Activated T-cell treated with anti-CD3 and anti-CD28 coated beads for 48 hours (primary cell): ENCODE measurements around the gene THADA.

Experiments
- DNase-seq: peaks from one replicate; pipeline ENCODE4 v3.0.0-alpha.2; 2020; ENCODE audit warnings: low read depth

Gene THADA

GRCh38 chr2:43323857-43324256 lies 272.0 kb downstream of the THADA start:
- no peak for DNase-seq

GRCh38 chr2:43321446-43321845 lies 274.4 kb downstream of the THADA start:
- DNase-seq = no peak

- DNase-seq = no peak
These were observed 276.3 kb downstream of the THADA start for GRCh38 chr2:43319541-43319940.

GRCh38 chr2:43318791-43319190 lies 277.0 kb downstream of the THADA start:
- no peak for DNase-seq

GRCh38 chr2:43317680-43318079 lies 278.2 kb downstream of the THADA start:
- no peak for DNase-seq

- no peak for DNase-seq
These were observed 278.6 kb downstream of the THADA start for GRCh38 chr2:43317194-43317593.

- DNase-seq = no peak
These were observed 280.4 kb downstream of the THADA start for GRCh38 chr2:43315482-43315881.

GRCh38 chr2:43314299-43314927 lies 281.4 kb downstream of the THADA start:
- DNase-seq = no peak

GRCh38 chr2:43313642-43314017 lies 282.2 kb downstream of the THADA start:
- DNase-seq = no peak

GRCh38 chr2:43312755-43313641 lies 282.8 kb downstream of the THADA start:
- DNase-seq = no peak

- DNase-seq = no peak
These were observed 284.6 kb downstream of the THADA start for GRCh38 chr2:43311276-43311675.

GRCh38 chr2:43309935-43310334 lies 285.9 kb downstream of the THADA start:
- DNase-seq = no peak

GRCh38 chr2:43307973-43308372 lies 287.9 kb downstream of the THADA start:
- no peak for DNase-seq

GRCh38 chr2:43307046-43307445 lies 288.8 kb downstream of the THADA start:
- no peak for DNase-seq

- DNase-seq = no peak
These were observed 289.6 kb downstream of the THADA start for GRCh38 chr2:43306197-43306596.

GRCh38 chr2:43305517-43305916 lies 290.3 kb downstream of the THADA start:
- DNase-seq = no peak

GRCh38 chr2:43305012-43305411 lies 290.8 kb downstream of the THADA start:
- no peak for DNase-seq

- DNase-seq = no peak
These were observed 291.9 kb downstream of the THADA start for GRCh38 chr2:43303889-43304288.

- no peak for DNase-seq
These were observed 292.8 kb downstream of the THADA start for GRCh38 chr2:43302961-43303494.

GRCh38 chr2:43302182-43302960 lies 293.5 kb downstream of the THADA start:
- no peak for DNase-seq

- DNase-seq = no peak
These were observed 294.9 kb downstream of the THADA start for GRCh38 chr2:43300781-43301583.

GRCh38 chr2:43300222-43300621 lies 295.6 kb downstream of the THADA start:
- no peak for DNase-seq
